ENCODE results near the gene FOXC2. TPM values are rescaled to one million over a fixed set of nuclear protein-coding genes. Genes with fewer than 3 reads are reported as not detected.
A peak's percentile ranks its signal among the peaks of the same experiment; 100 is the strongest.

Gene FOXC2
- total RNA-seq, 1 donor, result 2.2 TPM

- DNase-seq (ENCODE audit: insufficient read length, low spot score, missing footprints), result no peak
- Histone ChIP-seq H2AFZ (ENCODE audit: low read length) (no peak overlapping the region), H3K9me3 (ENCODE audit: low read depth, low read length) (peaks cover 3% of the 10 kb centered on the region), H3K79me2 (ENCODE audit: insufficient read depth, low read length) (peaks cover 2% of the 10 kb centered on the region), H3K4me3 (ENCODE audit: insufficient read depth, low read length) (no peak overlapping the region), H3K4me1 (ENCODE audit: insufficient read depth, low read length) (peaks cover 4% of the 10 kb centered on the region), H3K4me2 (ENCODE audit: insufficient read depth, low read length) (no peak overlapping the region), H3K36me3 (ENCODE audit: insufficient read depth, low read length) (no peaks in the 10 kb centered on the region), H4K20me1 (ENCODE audit: insufficient read depth, low read length) (no peaks in the 10 kb centered on the region), H3K27me3 (ENCODE audit: insufficient read depth, low read length) (no peaks in the 10 kb centered on the region), H3K27ac (ENCODE audit: low read depth, low read length) (no peak overlapping the region)
- no peak for TF ChIP-seq CTCF (IDR thresholded peaks at IDR 0.05; ENCODE audit: extremely low read depth, low read depth, low read length)
Measured at GRCh38 chr16:86616906-86617305, 50.3 kb downstream of the FOXC2 start.

GRCh38 chr16:86618431-86619238 lies 52.0 kb downstream of the FOXC2 start:
- Histone ChIP-seq H3K27me3 (ENCODE audit: insufficient read depth, low read length) (no peaks in the 10 kb centered on the region), H3K79me2 (ENCODE audit: insufficient read depth, low read length) (peaks cover 2% of the 10 kb centered on the region), H3K9me3 (ENCODE audit: low read depth, low read length) (peaks cover 3% of the 10 kb centered on the region), H3K4me2 (ENCODE audit: insufficient read depth, low read length) (peak overlapping the region; percentile 83), H3K27ac (ENCODE audit: low read depth, low read length) (peak overlapping the region; percentile 56), H3K4me3 (ENCODE audit: insufficient read depth, low read length) (peak overlapping the region; percentile 44), H3K4me1 (ENCODE audit: insufficient read depth, low read length) (no peaks in the 10 kb centered on the region), H2AFZ (ENCODE audit: low read length) (peak overlapping the region; percentile 12), H3K36me3 (ENCODE audit: insufficient read depth, low read length) (no peaks in the 10 kb centered on the region), H4K20me1 (ENCODE audit: insufficient read depth, low read length) (no peaks in the 10 kb centered on the region)
- TF ChIP-seq CTCF (IDR thresholded peaks at IDR 0.05; ENCODE audit: extremely low read depth, low read depth, low read length), result no peak
- DNase-seq (ENCODE audit: insufficient read length, low spot score, missing footprints), result no peak

Other genes starting within 250 kb of the FOXC2 start
- gene FOXF1, start 56.3 kb upstream of the FOXC2 start, total RNA-seq, result not detected in 2 replicates
- gene MTHFSD, start 11.6 kb upstream of the FOXC2 start, total RNA-seq, result 18.5 and 20.3 TPM in 2 replicates
- gene FOXL1, start 11.7 kb downstream of the FOXC2 start, total RNA-seq, result 2.5 and 3.2 TPM in 2 replicates

Measured in osteoblast (primary cell).